Natural killer cell (primary cell): ENCODE results near the gene RNF227. TPM values are rescaled to one million over a fixed set of nuclear protein-coding genes. Genes with fewer than 3 reads are reported as not detected.

Experiments
- ATAC-seq, 3 donors: fragments of 150-1000 bp in 2 of 3; fragments of 200-7000 bp in 1 of 3; cut with Tn5 transposase; 1 replicate in 1 of 3; 2 replicates in 2 of 3; pipeline ENCODE4 v1.10.0; 2021; ENCODE audit warnings: mild to moderate bottlenecking in 2 of 3, moderate library complexity in 2 of 3
- DNase-seq, 2 donors: peaks; one replicate each; pipeline versions ENCODE4 v3.0.0 to v3.0.0-alpha.2; 2013 to 2021; ENCODE audit warnings: mixed read lengths in 1 of 2
- H3K27ac ChIP-seq: one replicate; pipeline ENCODE4 v1.5.1; 2013; ENCODE audit warnings: mild to moderate bottlenecking, low read length
- H3K27me3 ChIP-seq: one replicate; pipeline ENCODE4 v1.6.1; 2013; ENCODE audit warnings: low read length; ENCODE audit not compliant: control insufficient read depth, insufficient read depth
- H3K36me3 ChIP-seq: one replicate; pipeline ENCODE4 v1.6.1; 2013; ENCODE audit warnings: low read length; ENCODE audit not compliant: control insufficient read depth, insufficient read depth
- H3K4me1 ChIP-seq: one replicate; pipeline ENCODE4 v1.6.1; 2013; ENCODE audit warnings: low read length; ENCODE audit not compliant: control insufficient read depth, insufficient read depth
- H3K4me3 ChIP-seq: one replicate; pipeline ENCODE4 v1.5.1; 2013; ENCODE audit warnings: low read length
- H3K9me3 ChIP-seq: one replicate; pipeline ENCODE4 v1.6.1; 2013; ENCODE audit warnings: low read length; ENCODE audit not compliant: control insufficient read depth, insufficient read depth
- H3K27ac Mint-ChIP-seq, 2 donors: one replicate each; pipeline ENCODE4 v1.8.0; 2022; ENCODE audit warnings: mild to moderate bottlenecking in 2 of 2, mixed read lengths in 2 of 2, moderate library complexity in 1 of 2
- H3K27me3 Mint-ChIP-seq, 2 donors: one replicate each; pipeline ENCODE4 v1.8.0; 2022; ENCODE audit warnings: low read depth in 2 of 2, mixed read lengths in 2 of 2
- H3K36me3 Mint-ChIP-seq: one replicate; pipeline ENCODE4 v1.8.0; 2022; ENCODE audit warnings: mixed read lengths
- H3K4me1 Mint-ChIP-seq, 2 donors: one replicate each; pipeline ENCODE4 v1.8.0; 2022; ENCODE audit warnings: mixed read lengths in 2 of 2
- H3K4me3 Mint-ChIP-seq: one replicate; pipeline ENCODE4 v1.8.0; 2022; ENCODE audit warnings: mild to moderate bottlenecking, moderate library complexity, mixed read lengths
- H3K9me3 Mint-ChIP-seq, 2 donors: one replicate each; pipeline ENCODE4 v1.8.0; 2022; ENCODE audit warnings: mixed read lengths in 2 of 2
- CTCF ChIP-seq: fragments of 200-600 bp; IDR thresholded peaks from one replicate; pipeline ENCODE4 v1.8.0; 2022; ENCODE audit warnings: antibody characterized with exemption
- WGBS: methylation state at CpG from one replicate; pipeline ENCODE4 v1.1.7; 2013; ENCODE audit warnings: missing lambda C conversion rate; ENCODE audit not compliant: insufficient coverage; 5-methylcytosine and 5-hydroxymethylcytosine counted together
- intact Hi-C: fragments of 100-400 bp; cut with micrococcal nuclease; formaldehyde crosslinking; loops from one replicate; pipeline ENCODE4 v1.14.2; 2022
- total RNA-seq, 4 donors: library from RNA; stranded (reverse); fragments of 120-200 nt in 1 of 4; gene quantifications; one replicate each; pipeline versions ENCODE4 v1.2.3 to v1.2.4, GENCODE V29; 2013 to 2022

RNF227 gene
- 1 to 10 TPM; 3.6 to 5.9 (median 4.7) TPM for total RNA-seq
- total RNA-seq (2013) = 6.1 TPM

DNA sequence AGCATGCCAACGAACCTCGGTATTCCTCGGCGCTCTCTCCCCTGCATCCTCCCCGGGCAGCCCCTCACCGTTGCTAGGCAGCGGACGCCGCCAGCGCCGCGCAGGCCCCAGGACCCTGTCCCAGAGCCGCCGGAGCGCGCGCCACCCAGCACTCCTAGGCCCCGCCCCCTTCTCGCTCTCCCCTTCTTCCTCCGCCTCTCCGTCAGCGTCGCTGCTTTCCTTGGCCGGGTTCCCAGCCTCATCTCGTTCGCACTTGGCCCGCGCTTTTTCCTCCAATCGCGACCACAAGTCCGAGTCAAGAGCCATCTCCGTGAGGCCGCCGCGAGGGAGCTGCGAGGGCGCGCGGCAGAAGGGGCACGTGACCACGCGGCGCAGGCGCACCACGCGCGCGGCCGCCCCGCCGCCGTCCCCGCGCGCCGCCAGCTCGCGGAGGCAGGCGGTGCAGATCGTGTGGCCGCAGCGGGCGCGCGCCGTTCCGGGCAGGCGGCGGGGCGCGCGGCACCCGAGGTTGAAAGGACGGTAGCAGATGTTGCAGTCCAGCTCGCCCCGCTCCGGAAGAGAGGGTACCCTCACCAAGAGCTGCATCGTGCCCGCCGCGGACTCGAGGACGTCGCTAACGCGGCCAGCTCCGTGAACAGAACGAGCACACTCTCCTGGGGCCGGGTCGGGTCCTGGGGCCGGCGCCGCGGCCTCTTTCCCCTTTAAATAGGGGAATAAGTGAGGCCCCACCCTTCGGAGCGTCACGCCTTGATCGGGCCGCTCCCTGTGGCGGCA lies at the start of gene RNF227:
Gene RNF227 (minus strand): TSS at position 679 of the 774 bp plus-strand sequence. CDS start 94 bp downstream, at position 585.
- Mint-ChIP-seq H3K4me1 (peaks cover 26 to 30% of the 10 kb centered on the region in 2 donors), H3K27me3 (no peaks in the 10 kb centered on the region), H3K27ac (peak within 1 kb of the TSS; percentile 81 to 92), H3K36me3 (no peaks in the 10 kb centered on the region), H3K9me3 (no peaks in the 10 kb centered on the region), H3K4me3 (peak within 1 kb of the TSS; percentile 94)
- no peak for TF ChIP-seq CTCF
- intact Hi-C loops = loop anchor here (1.0 kb wide), 1 partner anchor 204 kb away; no protein-coding TSS in a partner anchor
- Histone ChIP-seq H3K27me3 (no peaks in the 10 kb centered on the region), H3K9me3 (no peaks in the 10 kb centered on the region), H3K4me3 (peak within 1 kb of the TSS; percentile 51), H3K4me1 (peaks cover 23% of the 10 kb centered on the region), H3K27ac (peak within 1 kb of the TSS; percentile 84), H3K36me3 (peaks cover 11% of the 10 kb centered on the region)
- ATAC-seq (peak; percentile 81 to 90 (median 86)), DNase-seq (peak; percentile 82 to 92)
- WGBS = under 1% methylated on average over 100 of the region's 100 CpGs

DNA sequence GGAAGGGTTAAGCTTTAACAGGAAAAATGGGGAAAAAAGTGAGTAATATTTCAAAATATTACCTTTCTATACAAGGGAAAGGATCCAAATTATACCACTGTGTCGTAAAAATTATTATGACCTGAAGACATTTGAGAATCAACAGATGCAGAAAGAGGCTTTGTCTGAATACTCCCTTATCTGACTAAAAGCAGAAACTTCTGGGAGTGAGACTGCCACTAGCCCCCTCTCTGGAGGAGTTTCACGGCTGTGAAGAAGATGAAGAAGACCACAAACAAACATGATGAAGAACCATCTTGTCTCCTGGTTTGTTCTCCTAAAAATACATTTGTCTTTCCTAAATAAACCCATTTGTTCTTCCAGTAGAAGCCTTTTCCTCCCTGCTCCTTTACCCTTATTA lies 45.3 kb upstream of the RNF227 start:
- no peak overlapping the region for H3K27ac Mint-ChIP-seq
- 64% methylated on average over 2 of the region's 2 CpGs for WGBS
- intact Hi-C loops = no loop called here

DNA sequence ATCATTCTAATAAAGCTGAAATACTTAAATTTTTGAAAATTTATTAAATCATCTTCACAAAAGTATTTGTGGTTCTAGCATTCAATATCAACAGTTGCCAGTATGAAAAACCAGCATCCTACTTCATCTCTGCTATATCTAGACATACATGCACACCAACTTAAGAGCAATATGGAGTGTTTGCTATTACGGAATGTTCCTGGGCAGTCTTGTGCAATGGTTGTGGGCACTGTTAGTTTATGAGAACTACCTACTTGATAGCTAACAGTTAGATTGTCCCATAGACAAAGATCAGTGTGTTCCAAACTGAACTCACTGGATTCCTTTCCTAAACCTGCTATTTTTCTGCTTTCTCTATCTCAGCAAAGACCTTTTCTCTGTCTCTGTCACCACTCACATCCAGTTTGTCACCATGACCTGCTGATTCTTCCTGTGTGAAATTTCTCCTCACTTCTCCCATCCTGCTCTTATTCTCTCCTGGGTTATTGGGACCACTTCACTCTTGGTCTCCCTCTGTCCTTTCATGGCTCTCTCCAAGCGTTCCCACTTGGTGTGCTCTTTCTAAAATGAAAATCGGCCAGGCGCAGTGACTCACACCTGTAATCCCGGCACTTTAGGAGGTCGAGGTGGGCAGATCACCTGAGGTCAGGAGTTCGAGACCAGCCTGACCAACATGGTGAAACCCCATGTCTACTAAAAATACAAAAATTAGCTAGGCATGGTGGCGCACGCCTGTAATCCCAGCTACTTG lies 43.6 kb upstream of the RNF227 start:
- no peaks in the 10 kb centered on the region for H3K9me3 ChIP-seq
- Mint-ChIP-seq H3K4me3 (no peak overlapping the region), H3K27me3 (peaks cover 0 to 7% of the 10 kb centered on the region in 2 donors), H3K36me3 (no peaks in the 10 kb centered on the region), H3K4me1 (no peaks in the 10 kb centered on the region), H3K9me3 (no peaks in the 10 kb centered on the region), H3K27ac (no peak overlapping the region)
- no peaks in the 10 kb centered on the region for H3K36me3 ChIP-seq
- WGBS = 96% methylated on average over 9 of the region's 9 CpGs
- no peaks in the 10 kb centered on the region for H3K27me3 ChIP-seq
- no peak for ATAC-seq
- no peaks in the 10 kb centered on the region for H3K4me1 ChIP-seq
- no peak for TF ChIP-seq CTCF
- DNase-seq = no peak
- intact Hi-C loops = no loop called here
- H3K4me3 ChIP-seq = no peak overlapping the region
- H3K27ac ChIP-seq = no peak overlapping the region

More for the DNA sequence above, 45.3 kb upstream of the RNF227 start:
- DNase-seq (no peak), ATAC-seq (no peak)
- Histone ChIP-seq H3K36me3 (no peaks in the 10 kb centered on the region), H3K4me1 (no peaks in the 10 kb centered on the region), H3K9me3 (no peaks in the 10 kb centered on the region), H3K27me3 (no peaks in the 10 kb centered on the region), H3K27ac (no peak overlapping the region), H3K4me3 (no peak overlapping the region)
- no peak overlapping the region for H3K4me3 Mint-ChIP-seq
- no peaks in the 10 kb centered on the region for H3K4me1 Mint-ChIP-seq
- H3K36me3 Mint-ChIP-seq = no peaks in the 10 kb centered on the region
- H3K27me3 Mint-ChIP-seq = peaks cover 0 to 7% of the 10 kb centered on the region in 2 donors
- no peak for TF ChIP-seq CTCF
- no peaks in the 10 kb centered on the region for H3K9me3 Mint-ChIP-seq
